ES-I3 (cell line): ENCODE measurements around the gene BLMH.

ENCODE experiments used
- H3K36me3 ChIP-seq: 2 replicates; pipeline ENCODE4 v1.6.1; 2013; ENCODE audit warnings: mild to moderate bottlenecking, low read length, control low read depth, moderate library complexity; ENCODE audit not compliant: insufficient read depth
- H3K4me1 ChIP-seq: 2 replicates; pipeline ENCODE4 v1.6.1; 2013; ENCODE audit warnings: mild to moderate bottlenecking, control low read depth, low read length; ENCODE audit not compliant: insufficient read depth
- H3K9ac ChIP-seq: 2 replicates; pipeline ENCODE4 v1.6.1; 2013; ENCODE audit warnings: low read depth, mild to moderate bottlenecking, low read length, moderate library complexity
- H3K9me3 ChIP-seq: 2 replicates; pipeline ENCODE4 v1.6.1; 2013; ENCODE audit warnings: mild to moderate bottlenecking, low read length, moderate library complexity; ENCODE audit not compliant: control insufficient read depth, insufficient read depth

BLMH gene

DNA sequence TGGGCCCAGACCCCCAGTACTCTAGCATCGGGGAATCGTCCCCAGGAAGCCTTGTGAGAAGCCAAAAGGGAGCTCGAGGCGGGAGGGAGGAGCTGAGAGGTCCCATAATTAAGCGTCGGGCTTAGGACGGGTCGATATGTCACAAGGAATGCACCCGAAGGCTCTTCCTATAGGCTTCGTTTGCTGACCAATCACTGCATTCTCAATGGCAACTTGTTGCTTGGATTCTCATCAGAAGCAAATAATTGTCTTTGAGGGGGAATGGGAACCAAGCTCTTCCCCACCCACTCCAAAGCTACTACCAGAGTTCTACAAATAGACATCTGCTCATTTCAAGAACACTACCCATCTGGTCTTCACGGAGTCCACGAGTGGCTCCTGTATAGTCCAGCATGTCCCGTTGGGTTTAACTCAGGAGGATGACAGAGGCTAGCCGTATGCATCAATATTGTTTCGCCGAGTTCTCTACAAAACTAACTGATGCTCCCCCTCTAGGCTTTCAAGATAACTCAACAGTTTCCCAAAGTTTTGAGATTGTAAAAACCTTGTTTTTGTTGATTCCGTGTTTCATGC lies 628 bp upstream of the BLMH start:
- H3K4me1 ChIP-seq, result no peaks in the 10 kb centered on the region
- no peaks in the 10 kb centered on the region for H3K9me3 ChIP-seq
- H3K36me3 ChIP-seq, result 0 out of 2 replicates have a peak, but pooled peaks cover 8% of the 10 kb centered on the region
- H3K9ac ChIP-seq, result peak overlapping the region; percentile 86

DNA sequence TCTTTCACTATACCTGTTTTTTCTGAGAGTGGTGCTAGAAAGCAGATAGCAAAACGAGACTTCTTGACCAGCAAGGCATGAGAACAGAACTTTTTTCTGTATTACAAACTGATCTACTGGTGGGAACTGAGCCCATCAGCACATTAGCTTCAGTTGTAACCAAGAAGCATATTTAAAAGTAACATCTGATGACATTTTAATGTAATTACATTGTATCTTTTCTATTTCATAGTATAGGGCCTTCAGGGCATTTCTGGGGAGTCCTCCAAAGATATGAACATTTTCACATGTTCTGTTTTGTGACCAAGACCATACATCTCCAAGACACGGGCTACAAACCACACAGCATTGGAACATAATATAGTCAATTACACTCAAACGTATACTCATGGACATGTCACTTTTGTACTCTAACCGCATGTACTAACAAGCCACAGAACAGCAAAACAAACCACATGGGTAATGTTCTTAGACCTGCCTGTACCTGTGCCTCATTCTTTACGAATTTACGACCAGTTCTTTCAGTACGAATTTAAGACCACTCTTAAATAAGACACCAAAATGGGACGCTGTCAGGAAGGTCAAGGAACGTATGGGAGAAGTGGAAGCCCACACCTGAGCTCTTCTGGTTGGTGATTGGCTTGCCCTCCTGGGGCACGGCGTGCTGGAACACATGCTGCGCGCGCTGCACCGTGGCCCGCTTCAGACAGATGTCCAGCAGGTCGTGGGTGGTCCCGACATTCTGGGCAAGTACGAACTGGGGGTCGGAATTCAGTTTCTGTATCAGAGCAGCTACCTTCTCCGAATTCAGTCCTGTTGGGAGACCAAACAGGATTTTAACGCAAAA lies 825 bp downstream of the BLMH start:
- H3K9me3 ChIP-seq, result no peaks in the 10 kb centered on the region
- peak overlapping the region; percentile 86 for H3K9ac ChIP-seq
- H3K36me3 ChIP-seq, result peaks cover 8% of the 10 kb centered on the region; the same call in 1 of the 2 replicates
- H3K4me1 ChIP-seq, result no peaks in the 10 kb centered on the region

- Histone ChIP-seq H3K9ac (no peak overlapping the region), H3K36me3 (peaks cover 13% of the 10 kb centered on the region; the same call in 1 of the 2 replicates), H3K9me3 (no peaks in the 10 kb centered on the region), H3K4me1 (no peaks in the 10 kb centered on the region)
Observed at GRCh38 chr17:30290077-30290476, 1.7 kb downstream of the BLMH start.

- Histone ChIP-seq H3K9me3 (no peaks in the 10 kb centered on the region), H3K9ac (no peak overlapping the region), H3K4me1 (no peaks in the 10 kb centered on the region), H3K36me3 (peaks cover 5% of the 10 kb centered on the region)
Observed at GRCh38 chr17:30279156-30279555, 12.6 kb downstream of the BLMH start.

GRCh38 chr17:30278032-30278431 lies 13.7 kb downstream of the BLMH start:
- Histone ChIP-seq H3K36me3 (peaks cover 11% of the 10 kb centered on the region), H3K4me1 (no peaks in the 10 kb centered on the region), H3K9me3 (no peaks in the 10 kb centered on the region), H3K9ac (no peak overlapping the region)

DNA sequence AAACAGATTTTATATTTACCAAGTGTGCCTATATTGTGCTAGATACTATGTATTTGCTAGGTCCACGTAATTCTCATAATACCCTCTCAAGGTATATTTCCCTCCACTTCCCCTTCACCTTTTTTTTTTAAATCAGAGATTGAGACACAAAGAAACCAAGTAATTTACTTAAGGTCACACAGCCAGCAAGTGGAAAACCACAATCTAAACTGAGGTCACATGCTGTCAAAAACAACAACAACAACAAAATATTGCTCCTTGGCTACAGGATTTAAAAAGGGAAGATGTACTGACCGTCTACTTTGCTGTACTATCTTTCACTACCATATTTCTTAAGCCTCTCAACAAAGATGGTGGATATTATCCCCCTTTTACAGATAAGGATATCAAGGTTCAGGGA lies 15.8 kb downstream of the BLMH start:
- H3K9me3 ChIP-seq, result no peaks in the 10 kb centered on the region
- H3K9ac ChIP-seq, result no peak overlapping the region
- no peaks in the 10 kb centered on the region for H3K4me1 ChIP-seq
- peaks cover 21% of the 10 kb centered on the region for H3K36me3 ChIP-seq

DNA sequence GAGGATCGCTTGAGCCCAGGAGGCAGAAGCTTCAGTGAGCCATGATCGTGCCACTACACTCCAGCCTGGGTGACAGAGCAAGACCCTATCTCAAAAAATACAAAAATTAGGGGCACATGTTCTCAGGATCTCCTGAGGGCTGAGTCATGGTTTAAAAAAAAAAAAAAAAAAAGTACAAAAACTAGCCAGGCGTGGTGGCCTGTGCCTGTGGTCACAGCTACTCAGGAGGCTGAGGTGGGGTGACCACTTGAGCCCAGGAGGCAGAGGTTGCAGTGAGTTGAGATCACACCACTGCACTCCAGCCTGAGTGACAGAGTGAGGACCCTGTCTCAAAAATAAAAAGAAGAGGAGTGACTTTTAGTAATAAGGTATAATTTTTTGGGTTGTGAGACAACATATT lies 16.9 kb downstream of the BLMH start:
- peaks cover 23% of the 10 kb centered on the region for H3K36me3 ChIP-seq
- H3K9ac ChIP-seq, result no peak overlapping the region
- H3K9me3 ChIP-seq, result no peaks in the 10 kb centered on the region
- no peaks in the 10 kb centered on the region for H3K4me1 ChIP-seq

- Histone ChIP-seq H3K9ac (no peak overlapping the region), H3K4me1 (no peaks in the 10 kb centered on the region), H3K9me3 (no peaks in the 10 kb centered on the region), H3K36me3 (peaks cover 23% of the 10 kb centered on the region)
Observed at GRCh38 chr17:30273373-30273772, 18.4 kb downstream of the BLMH start.

- no peak overlapping the region for H3K9ac ChIP-seq
- no peaks in the 10 kb centered on the region for H3K9me3 ChIP-seq
- peaks cover 17% of the 10 kb centered on the region for H3K36me3 ChIP-seq
- H3K4me1 ChIP-seq, result no peaks in the 10 kb centered on the region
Observed at GRCh38 chr17:30271102-30271501, 20.6 kb downstream of the BLMH start.

GRCh38 chr17:30267625-30268024 lies 24.1 kb downstream of the BLMH start:
- Histone ChIP-seq H3K36me3 (peaks cover 12% of the 10 kb centered on the region), H3K9me3 (no peaks in the 10 kb centered on the region), H3K4me1 (no peaks in the 10 kb centered on the region), H3K9ac (no peak overlapping the region)

GRCh38 chr17:30263552-30264333 lies 28.0 kb downstream of the BLMH start:
- no peaks in the 10 kb centered on the region for H3K9me3 ChIP-seq
- H3K9ac ChIP-seq, result no peak overlapping the region
- no peaks in the 10 kb centered on the region for H3K4me1 ChIP-seq
- H3K36me3 ChIP-seq, result peaks cover 6% of the 10 kb centered on the region; the same call in 1 of the 2 replicates

DNA sequence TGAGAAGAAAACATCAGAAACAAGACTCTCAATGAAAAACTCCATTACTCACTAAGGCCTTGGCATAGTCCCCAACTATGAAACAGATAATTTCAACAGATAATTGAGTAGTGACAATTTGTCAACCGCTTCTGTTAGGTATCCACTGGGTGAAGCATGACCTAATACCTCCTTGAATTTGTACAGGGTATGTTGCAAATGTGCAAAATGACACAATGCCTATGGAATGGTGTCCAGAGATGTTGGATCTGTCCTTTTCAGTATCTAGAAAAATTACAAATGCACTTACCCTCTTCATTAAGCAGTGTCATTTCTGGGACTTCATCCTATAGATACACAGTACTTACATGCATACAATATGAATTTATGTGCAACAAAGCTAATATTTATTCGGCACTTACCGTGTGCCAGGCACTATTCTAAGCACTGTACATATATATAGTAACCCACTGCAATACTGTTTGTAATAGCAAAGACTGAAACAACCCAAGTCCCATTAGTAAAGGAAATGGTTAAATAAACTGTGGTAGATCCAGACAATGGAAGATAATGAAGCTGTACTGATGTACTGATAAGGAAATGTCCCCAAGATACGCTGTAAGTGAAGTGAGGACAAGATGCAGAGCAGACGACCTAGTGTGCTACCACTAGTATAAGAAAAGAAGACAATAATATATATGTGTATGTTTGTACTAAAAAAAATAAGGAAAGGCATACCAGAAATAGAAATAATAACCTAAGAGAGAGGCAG lies 34.8 kb downstream of the BLMH start:
- H3K36me3 ChIP-seq, result peaks cover 3% of the 10 kb centered on the region
- no peak overlapping the region for H3K9ac ChIP-seq
- H3K4me1 ChIP-seq, result no peaks in the 10 kb centered on the region
- no peaks in the 10 kb centered on the region for H3K9me3 ChIP-seq

GRCh38 chr17:30254150-30254549 lies 37.6 kb downstream of the BLMH start:
- no peaks in the 10 kb centered on the region for H3K9me3 ChIP-seq
- H3K36me3 ChIP-seq, result peaks cover 2% of the 10 kb centered on the region
- no peak overlapping the region for H3K9ac ChIP-seq
- H3K4me1 ChIP-seq, result no peaks in the 10 kb centered on the region

DNA sequence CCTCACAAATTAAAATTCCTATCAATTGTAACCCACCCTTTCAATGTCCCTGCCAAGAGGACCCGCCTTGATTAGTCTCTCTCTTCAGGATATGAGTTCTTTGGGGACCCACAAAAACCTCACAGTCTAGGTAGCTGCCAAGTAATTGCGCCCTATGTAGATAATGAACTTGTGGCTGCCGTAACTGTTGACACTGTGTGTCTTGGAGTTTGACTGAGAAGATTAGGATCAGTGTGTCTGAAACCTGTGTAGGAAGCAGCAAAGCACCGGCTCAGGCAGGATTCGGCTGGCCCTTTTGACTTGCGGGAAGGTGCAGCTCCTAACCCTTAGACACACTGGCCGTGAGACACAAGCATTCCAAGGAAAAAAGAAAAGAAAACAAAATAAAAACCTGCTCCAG lies 38.4 kb downstream of the BLMH start:
- Histone ChIP-seq H3K4me1 (no peaks in the 10 kb centered on the region), H3K36me3 (no peaks in the 10 kb centered on the region; the same call in none of the 2 replicates), H3K9ac (no peak overlapping the region), H3K9me3 (no peaks in the 10 kb centered on the region)
